SK-N-MC (cell line): ENCODE results near the gene COL6A2.
A peak's percentile ranks its signal among the peaks of the same experiment; 100 is the strongest.

Source experiments
- DNase-seq: peaks from one replicate; pipeline ENCODE4 v3.0.0-alpha.2; 2011; ENCODE audit warnings: low read depth, low spot score
- H3K27ac ChIP-seq: fragments of 200-600 bp; sonication (generic); 2 replicates; pipeline ENCODE4 v1.5.1; 2016; ENCODE audit warnings: mixed run types
- H3K36me3 ChIP-seq: fragments of 200-600 bp; sonication (generic); 2 replicates; pipeline ENCODE4 v1.6.1; 2017; ENCODE audit warnings: antibody characterized with exemption, low read length, mixed read lengths; ENCODE audit not compliant: insufficient read depth
- H3K4me3 ChIP-seq: fragments of 200-600 bp; sonication (generic); 2 replicates; pipeline ENCODE4 v1.5.1; 2016
- H3K9ac ChIP-seq: fragments of 200-600 bp; sonication (generic); 2 replicates; pipeline ENCODE4 v1.8.0; 2017; ENCODE audit warnings: mixed run types, mixed read lengths; ENCODE audit not compliant: insufficient read length
- H3K9me3 ChIP-seq: fragments of 200-600 bp; sonication (generic); 2 replicates; pipeline ENCODE4 v1.6.1; 2017; ENCODE audit warnings: low read depth, mild to moderate bottlenecking, antibody characterized with exemption, low read length, moderate library complexity, mixed read lengths
- EZH2 ChIP-seq: fragments of 200-600 bp; sonication (generic); IDR thresholded peaks from one replicate; pipeline ENCODE4 v1.6.1; 2017; ENCODE audit warnings: antibody characterized with exemption
- FOXP2 ChIP-seq: optimal IDR thresholded peaks from 2 replicates; pipeline ENCODE3; 2011; ENCODE audit warnings: mild to moderate bottlenecking, moderate library complexity; ENCODE audit not compliant: insufficient read depth; ENCODE audit errors: extremely low read length, control extremely low read depth
- POLR2AphosphoS5 ChIP-seq: IDR thresholded peaks from 2 replicates; pipeline ENCODE4 v1.6.1; 2012; ENCODE audit warnings: mild to moderate bottlenecking, low read depth, low read length, borderline replicate concordance

The COL6A2 gene

GRCh38 chr21:46097336-46098293, at the start of gene COL6A2:
Gene COL6A2 (plus strand): TSS chr21:46098112.
- no peak for TF ChIP-seq EZH2
- peak; percentile 26; the same call in 1 of the 2 replicates for TF ChIP-seq POLR2AphosphoS5
- no peak for TF ChIP-seq FOXP2
- Histone ChIP-seq H3K9ac (peak within 1 kb of the TSS; percentile 76), H3K4me3 (peak within 1 kb of the TSS; percentile 84), H3K27ac (no peak within 1 kb of the TSS), H3K9me3 (no peaks in the 10 kb centered on the region), H3K36me3 (no peaks in the 10 kb centered on the region; the same call in 1 of the 2 replicates)
- no peak for DNase-seq

- no peak for DNase-seq
- H3K27ac ChIP-seq = no peak overlapping the region; the same call in 1 of the 2 replicates
Observed at GRCh38 chr21:46048926-46049889, 48.7 kb upstream of the COL6A2 start.

DNA sequence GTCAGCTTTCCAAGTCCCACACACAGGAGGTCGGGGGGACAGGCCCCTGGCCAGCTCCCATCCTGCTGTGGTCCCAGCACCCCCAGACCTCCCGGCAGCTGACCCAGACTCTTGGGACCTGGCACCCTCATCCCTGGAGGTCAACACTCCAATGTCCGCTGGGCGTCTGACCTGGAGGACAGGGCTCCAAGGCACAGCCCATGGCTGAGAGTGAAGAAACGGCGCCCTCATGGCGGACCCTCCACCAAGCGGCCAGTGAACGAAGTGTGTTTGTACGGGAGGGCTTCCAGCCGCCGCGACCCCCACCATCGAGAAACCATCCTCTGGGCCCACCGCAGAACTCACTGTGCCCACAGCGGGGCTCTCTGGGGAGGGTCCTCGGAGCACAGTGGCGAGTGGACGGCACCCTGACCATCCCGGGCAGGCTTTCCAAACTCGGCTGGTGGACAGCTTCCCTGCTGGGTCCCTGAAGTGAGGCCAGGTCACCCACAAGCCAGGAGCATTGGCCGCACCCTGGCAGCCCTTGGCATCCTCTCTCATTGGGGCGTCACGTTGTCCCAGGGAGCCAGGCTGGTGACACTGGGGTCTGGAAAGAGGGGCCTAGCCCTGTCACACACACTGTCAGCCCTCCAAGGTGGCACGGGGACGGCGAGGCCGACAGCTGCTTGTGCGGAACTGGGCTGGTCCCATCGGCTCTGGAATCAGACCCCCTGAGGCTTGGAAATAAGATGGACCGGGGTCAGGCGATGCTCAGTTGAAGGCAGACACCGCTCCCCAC, 47.8 kb upstream of the COL6A2 start:
- Histone ChIP-seq H3K9me3 (no peaks in the 10 kb centered on the region), H3K27ac (no peak overlapping the region), H3K4me3 (peak overlapping the region; percentile 71), H3K9ac (no peak overlapping the region), H3K36me3 (no peaks in the 10 kb centered on the region)
- TF ChIP-seq EZH2 (no peak), FOXP2 (no peak), POLR2AphosphoS5 (no peak)
- DNase-seq = no peak

More at GRCh38 chr21:46048926-46049889, 48.7 kb upstream of the COL6A2 start:
- Histone ChIP-seq H3K4me3 (peak overlapping the region; percentile 71), H3K9me3 (no peaks in the 10 kb centered on the region), H3K36me3 (no peaks in the 10 kb centered on the region), H3K9ac (no peak overlapping the region)
- TF ChIP-seq POLR2AphosphoS5 (no peak), FOXP2 (peak; percentile 14)

- H3K36me3 ChIP-seq = no peaks in the 10 kb centered on the region
- H3K4me3 ChIP-seq = no peak overlapping the region
- TF ChIP-seq FOXP2 = no peak
- TF ChIP-seq EZH2 = no peak
- TF ChIP-seq POLR2AphosphoS5 = no peak
- H3K27ac ChIP-seq = no peak overlapping the region
- no peak overlapping the region for H3K9ac ChIP-seq
- DNase-seq = no peak
- H3K9me3 ChIP-seq = no peaks in the 10 kb centered on the region
Observed at GRCh38 chr21:46050668-46051378, 47.1 kb upstream of the COL6A2 start.

DNA sequence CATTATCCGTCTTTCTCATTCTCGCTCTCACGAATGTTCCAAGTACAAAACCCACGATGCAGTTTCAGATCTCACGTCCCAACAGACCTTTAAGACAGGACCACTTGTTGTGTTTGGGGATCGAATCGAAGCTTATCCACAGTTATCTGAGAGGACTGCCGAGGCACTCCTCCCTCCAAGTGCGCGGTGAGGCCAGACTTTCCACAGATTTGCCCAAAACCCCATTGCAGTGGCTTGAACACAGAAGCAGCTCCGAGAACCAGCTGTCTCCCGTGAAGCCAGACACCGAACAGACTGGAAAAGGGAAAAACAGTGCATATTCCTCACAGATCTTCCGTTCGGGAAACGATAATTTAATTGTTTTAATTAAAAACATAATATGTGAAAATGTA, 46.5 kb upstream of the COL6A2 start:
- no peaks in the 10 kb centered on the region for H3K36me3 ChIP-seq
- no peak for DNase-seq
- no peak overlapping the region for H3K9ac ChIP-seq
- no peak overlapping the region for H3K4me3 ChIP-seq
- TF ChIP-seq POLR2AphosphoS5 (no peak), FOXP2 (no peak), EZH2 (no peak)
- no peaks in the 10 kb centered on the region for H3K9me3 ChIP-seq
- H3K27ac ChIP-seq = no peak overlapping the region

DNA sequence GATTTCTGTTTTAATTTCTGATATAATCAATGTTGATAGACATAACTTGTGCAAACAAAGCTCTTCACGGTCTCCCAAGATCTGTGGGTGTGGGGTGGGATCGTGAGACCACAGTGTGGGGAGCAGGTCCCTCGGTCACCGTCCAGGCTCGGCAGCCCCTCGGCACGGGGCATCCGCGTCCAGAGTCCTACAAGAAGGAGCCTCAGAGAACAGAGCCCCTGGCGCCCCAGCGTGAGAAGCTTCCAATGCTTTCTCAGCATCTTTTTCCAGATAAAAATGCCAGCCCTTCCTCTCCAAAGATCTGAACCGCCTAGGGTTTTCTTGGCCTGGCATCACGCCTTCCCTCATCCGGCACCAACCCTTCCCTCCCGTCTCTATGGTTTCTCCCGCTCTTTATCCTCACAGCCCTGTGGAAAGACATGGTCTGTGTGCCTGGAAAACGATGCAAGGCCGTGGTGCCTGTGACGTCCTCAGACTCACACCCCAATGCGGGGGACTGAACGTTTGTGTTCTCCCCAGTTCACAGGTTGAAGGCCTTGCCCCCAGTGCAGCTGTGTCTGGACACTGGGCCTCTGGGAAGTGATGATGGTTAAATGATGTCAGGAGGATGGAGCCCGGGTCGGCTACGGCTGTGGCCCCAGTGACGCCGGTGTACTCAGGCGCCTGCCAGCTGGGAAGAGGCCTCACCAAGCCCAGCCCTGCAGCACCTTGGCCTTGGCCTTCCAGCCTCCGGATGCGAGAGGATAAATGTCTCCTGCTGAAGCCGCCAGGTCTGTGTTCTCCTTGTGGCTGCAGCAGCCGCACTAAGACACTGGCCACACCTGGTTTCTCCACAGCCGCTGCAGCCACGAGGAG, 45.9 kb upstream of the COL6A2 start:
- H3K9me3 ChIP-seq = no peaks in the 10 kb centered on the region
- H3K4me3 ChIP-seq = no peak overlapping the region; the same call in 1 of the 2 replicates
- TF ChIP-seq FOXP2 (no peak), EZH2 (no peak), POLR2AphosphoS5 (no peak)
- no peak overlapping the region for H3K9ac ChIP-seq
- H3K27ac ChIP-seq = no peak overlapping the region
- no peaks in the 10 kb centered on the region for H3K36me3 ChIP-seq
- no peak for DNase-seq
